Hepatocyte (in vitro differentiated cells): ENCODE measurements around the gene CELSR1. TPM values are rescaled to one million over a fixed set of nuclear protein-coding genes. Genes with fewer than 3 reads are reported as not detected.

Source experiments
- DNase-seq: peaks from one replicate; pipeline ENCODE4 v3.0.0-alpha.2; 2016; ENCODE audit warnings: low spot score
- H2AFZ ChIP-seq: fragments of 200-600 bp; sonication (generic); 2 replicates; pipeline ENCODE4 v1.6.0; 2016; ENCODE audit warnings: antibody characterized with exemption, mild to moderate bottlenecking
- H3K27ac ChIP-seq: fragments of 200-600 bp; sonication (generic); 2 replicates; pipeline ENCODE4 v1.5.1; 2016; ENCODE audit warnings: mild to moderate bottlenecking
- H3K27me3 ChIP-seq: fragments of 200-600 bp; sonication (generic); 2 replicates; pipeline ENCODE4 v1.6.1; 2016
- H3K36me3 ChIP-seq: fragments of 200-600 bp; sonication (generic); replicated peaks from 2 replicates; pipeline ENCODE4 v1.5.1; 2016; ENCODE audit warnings: low read depth; ENCODE audit not compliant: insufficient read depth
- H3K4me1 ChIP-seq: fragments of 200-600 bp; sonication (generic); 2 replicates; pipeline ENCODE4 v1.5.1; 2016; ENCODE audit warnings: mild to moderate bottlenecking, moderate library complexity; ENCODE audit not compliant: insufficient read depth
- H3K4me2 ChIP-seq: fragments of 200-600 bp; sonication (generic); 2 replicates; pipeline ENCODE4 v1.6.0; 2016
- H3K4me3 ChIP-seq: fragments of 200-600 bp; sonication (generic); 2 replicates; pipeline ENCODE4 v1.5.1; 2016; ENCODE audit warnings: mild to moderate bottlenecking
- H3K79me2 ChIP-seq: fragments of 200-600 bp; sonication (generic); 2 replicates; pipeline ENCODE4 v1.6.0; 2017; ENCODE audit warnings: mild to moderate bottlenecking
- H3K9me2 ChIP-seq: fragments of 200-600 bp; sonication (generic); replicated peaks from 2 replicates; pipeline ENCODE4 v1.6.0; 2017; ENCODE audit warnings: mild to moderate bottlenecking; ENCODE audit not compliant: insufficient read depth
- H3K9me3 ChIP-seq: fragments of 200-600 bp; sonication (generic); 2 replicates; pipeline ENCODE4 v1.5.1; 2016; ENCODE audit warnings: low read depth, mild to moderate bottlenecking
- H4K20me1 ChIP-seq: fragments of 200-600 bp; sonication (generic); 2 replicates; pipeline ENCODE4 v1.6.0; 2016; ENCODE audit warnings: mild to moderate bottlenecking; ENCODE audit not compliant: insufficient read depth, poor library complexity, severe bottlenecking
- CTCF ChIP-seq: fragments of 200-600 bp; sonication (generic); IDR thresholded peaks from 2 replicates; pipeline ENCODE4 v1.5.1; 2016; ENCODE audit warnings: antibody characterized with exemption, mild to moderate bottlenecking; ENCODE audit not compliant: poor library complexity
- EZH2 ChIP-seq: fragments of 200-600 bp; sonication (generic); IDR thresholded peaks from 2 replicates; pipeline ENCODE4 v1.6.1; 2016; ENCODE audit warnings: antibody characterized with exemption, mild to moderate bottlenecking, borderline replicate concordance
- EZH2phosphoT487 ChIP-seq: fragments of 200-600 bp; sonication (generic); IDR thresholded peaks from one replicate; pipeline ENCODE4 v1.6.1; 2018; ENCODE audit warnings: antibody characterized with exemption, mild to moderate bottlenecking, low read depth, moderate library complexity; ENCODE audit not compliant: unreplicated experiment, severe bottlenecking
- WGBS: methylation state at CpG from one replicate; pipeline ENCODE4 v1.1.6; 2016; ENCODE audit warnings: low lambda C conversion rate; ENCODE audit errors: missing lambda C conversion rate; 5-methylcytosine and 5-hydroxymethylcytosine counted together
- polyA plus RNA-seq: library from polyadenylated mRNA; unstranded; fragments of >200 nt; fragmentation: Nextera tagmentation; extraction: Ambion mirVana; gene quantifications from 2 replicates; pipeline ENCODE4 v1.2.1, GENCODE V29; 2016
- total RNA-seq: library from RNA; depleted of rRNA; stranded (reverse); fragments of >200 nt; gene quantifications from 2 replicates; pipeline ENCODE4 v1.2.3, GENCODE V29; 2014

Gene CELSR1
- total and polyA plus RNA-seq, 2 experiments from 2014 or later: 3.0 to 8.7 TPM

GRCh38 chr22:46484861-46485595 is 52.4 kb downstream of the CELSR1 start:
- Histone ChIP-seq H2AFZ (no peak overlapping the region), H3K36me3 (no peaks in the 10 kb centered on the region), H3K9me3 (no peaks in the 10 kb centered on the region), H3K9me2 (no peaks in the 10 kb centered on the region), H3K4me1 (peaks cover 7% of the 10 kb centered on the region), H3K27me3 (no peaks in the 10 kb centered on the region), H3K4me2 (no peak overlapping the region), H3K79me2 (no peaks in the 10 kb centered on the region), H4K20me1 (no peaks in the 10 kb centered on the region), H3K27ac (no peak overlapping the region), H3K4me3 (no peak overlapping the region)
- DNase-seq: peak; percentile 4
- TF ChIP-seq CTCF (no peak), EZH2phosphoT487 (no peak), EZH2 (no peak)
- WGBS: 63% methylated on average over 15 of the region's 15 CpGs

- no peak overlapping the region for H3K4me2 ChIP-seq
Measured at GRCh38 chr22:46484156-46484860, 53.1 kb downstream of the CELSR1 start.

GRCh38 chr22:46483353-46483752 is 54.1 kb downstream of the CELSR1 start:
- Histone ChIP-seq H3K27ac (no peak overlapping the region), H3K36me3 (no peaks in the 10 kb centered on the region), H3K4me2 (no peak overlapping the region), H3K9me2 (no peaks in the 10 kb centered on the region), H3K4me1 (peaks cover 7% of the 10 kb centered on the region), H4K20me1 (no peaks in the 10 kb centered on the region), H3K9me3 (no peaks in the 10 kb centered on the region), H3K4me3 (no peak overlapping the region), H3K27me3 (no peaks in the 10 kb centered on the region), H2AFZ (no peak overlapping the region), H3K79me2 (no peaks in the 10 kb centered on the region)
- no peak for TF ChIP-seq EZH2phosphoT487
- TF ChIP-seq CTCF: no peak
- TF ChIP-seq EZH2: no peak
- no peak for DNase-seq
- 84% methylated on average over 4 of the region's 4 CpGs for WGBS

More at GRCh38 chr22:46484156-46484860, 53.1 kb downstream of the CELSR1 start:
- H4K20me1 ChIP-seq: no peaks in the 10 kb centered on the region
- WGBS: 80% methylated on average over 16 of the region's 16 CpGs
- H3K9me3 ChIP-seq: no peaks in the 10 kb centered on the region
- H3K36me3 ChIP-seq: no peaks in the 10 kb centered on the region
- TF ChIP-seq EZH2phosphoT487 (no peak), EZH2 (no peak), CTCF (no peak)
- peak; percentile 12 for DNase-seq
- H3K4me3 ChIP-seq: no peak overlapping the region
- no peaks in the 10 kb centered on the region for H3K9me2 ChIP-seq
- H2AFZ ChIP-seq: no peak overlapping the region
- H3K4me1 ChIP-seq: peaks cover 7% of the 10 kb centered on the region
- no peaks in the 10 kb centered on the region for H3K79me2 ChIP-seq
- H3K27ac ChIP-seq: peak overlapping the region; percentile 7
- H3K27me3 ChIP-seq: no peaks in the 10 kb centered on the region
